Measurements from ENCODE around the gene CPT1A. TPM values are rescaled to one million over a fixed set of nuclear protein-coding genes. Genes with fewer than 3 reads are reported as not detected.
A peak's percentile ranks its signal among the peaks of the same experiment; 100 is the strongest.

Gene CPT1A
- total and polyA plus RNA-seq, 5 experiments from 2014 or later = 3.1 to 34.4 (median 4.7) TPM

- Mint-ChIP-seq H3K27me3 (no peaks in the 10 kb centered on the region), H3K36me3 (no peaks in the 10 kb centered on the region), H3K27ac (peak overlapping the region; percentile 80 to 97 (median 94)), H3K4me1 (peaks cover 29 to 69% (median 58%) of the 10 kb centered on the region in 4 donors), H3K9me3 (no peaks in the 10 kb centered on the region), H3K4me3 (peak overlapping the region; percentile 83 to 95 (median 89))
- ATAC-seq = no peak
- peak in 1 of 10 donors; percentile 16 for DNase-seq
- POLR2A ChIA-PET = interaction anchor here (0.6 to 3.0 kb wide), 5 partner anchors 10 to 20 kb away, joined by 3 to 20 read pairs (median 7); no protein-coding TSS in a partner anchor
Observed at GRCh38 chr11:68838572-68838964, 3.1 kb downstream of the CPT1A start.

- ATAC-seq (no peak), DNase-seq (no peak)
- Mint-ChIP-seq H3K27ac (peak overlapping the region; percentile 62 to 97 (median 92)), H3K4me3 (peak overlapping the region; percentile 28 to 90 (median 76)), H3K27me3 (no peaks in the 10 kb centered on the region), H3K36me3 (no peaks in the 10 kb centered on the region), H3K9me3 (no peaks in the 10 kb centered on the region), H3K4me1 (peaks cover 27 to 69% (median 57%) of the 10 kb centered on the region in 4 donors)
- POLR2A ChIA-PET = interaction anchor here (0.9 to 3.0 kb wide), 5 partner anchors 9 to 20 kb away, joined by 3 to 20 read pairs (median 7); no protein-coding TSS in a partner anchor
Observed at GRCh38 chr11:68837583-68838571, 3.8 kb downstream of the CPT1A start.

GRCh38 chr11:68835749-68836148 is 6.0 kb downstream of the CPT1A start:
- POLR2A ChIA-PET = interaction anchor here (1.1 kb wide), 1 partner anchor 56 kb away, joined by 5 read pairs; no protein-coding TSS in a partner anchor
- peak overlapping the region in 6 of 10 donors; percentile 51 to 94 (median 71) for H3K27ac Mint-ChIP-seq

GRCh38 chr11:68835328-68835727 is 6.4 kb downstream of the CPT1A start:
- peaks cover 33 to 78% (median 60%) of the 10 kb centered on the region in 4 donors for H3K4me1 Mint-ChIP-seq
- peak overlapping the region in 2 of 10 donors; percentile 30 to 35 for H3K4me3 Mint-ChIP-seq
- ATAC-seq = no peak
- H3K36me3 Mint-ChIP-seq = peaks cover 0 to 8% (median 3%) of the 10 kb centered on the region in 3 donors
- H3K9me3 Mint-ChIP-seq = no peaks in the 10 kb centered on the region
- H3K27ac Mint-ChIP-seq = peak overlapping the region in 6 of 10 donors; percentile 15 to 75 (median 70)
- POLR2A ChIA-PET = interaction anchor here (1.2 kb wide), 1 partner anchor 9 kb away, joined by 4 read pairs; no protein-coding TSS in a partner anchor
- no peaks in the 10 kb centered on the region for H3K27me3 Mint-ChIP-seq
- DNase-seq = no peak

More at GRCh38 chr11:68835749-68836148, 6.0 kb downstream of the CPT1A start:
- H3K9me3 Mint-ChIP-seq = no peaks in the 10 kb centered on the region
- DNase-seq = no peak
- no peak for ATAC-seq
- no peaks in the 10 kb centered on the region for H3K27me3 Mint-ChIP-seq
- peaks cover 30 to 76% (median 57%) of the 10 kb centered on the region in 4 donors for H3K4me1 Mint-ChIP-seq
- H3K4me3 Mint-ChIP-seq = peak overlapping the region in 1 of 10 donors; percentile 59
- H3K36me3 Mint-ChIP-seq = peaks cover 0 to 4% (median 0%) of the 10 kb centered on the region in 3 donors

GRCh38 chr11:68832476-68833181 is 9.1 kb downstream of the CPT1A start:
- peaks cover 0 to 15% (median 3%) of the 10 kb centered on the region in 3 donors for H3K36me3 Mint-ChIP-seq
- POLR2A ChIA-PET = interaction anchor here (1.4 kb wide), 1 partner anchor 10 kb away, joined by 4 read pairs; no protein-coding TSS in a partner anchor
- no peaks in the 10 kb centered on the region for H3K27me3 Mint-ChIP-seq
- no peak overlapping the region for H3K4me3 Mint-ChIP-seq
- DNase-seq = no peak
- H3K4me1 Mint-ChIP-seq = peaks cover 34 to 77% (median 64%) of the 10 kb centered on the region in 4 donors
- no peak for ATAC-seq
- no peaks in the 10 kb centered on the region for H3K9me3 Mint-ChIP-seq
- H3K27ac Mint-ChIP-seq = peak overlapping the region in 2 of 10 donors; percentile 32 to 52

- no peaks in the 10 kb centered on the region for H3K27me3 Mint-ChIP-seq
- POLR2A ChIA-PET = interaction anchor here (9.7 kb wide), 1 partner anchor 12 kb away, joined by 72 read pairs; the partner anchor contains the start of gene CPT1A
- peaks cover 29 to 77% (median 60%) of the 10 kb centered on the region in 4 donors for H3K4me1 Mint-ChIP-seq
- ATAC-seq = no peak
- no peak for DNase-seq
- H3K27ac Mint-ChIP-seq = peak overlapping the region in 6 of 10 donors; percentile 21 to 74 (median 52)
- peaks cover 0 to 15% (median 3%) of the 10 kb centered on the region in 3 donors for H3K36me3 Mint-ChIP-seq
- no peak overlapping the region for H3K4me3 Mint-ChIP-seq
- no peaks in the 10 kb centered on the region for H3K9me3 Mint-ChIP-seq
Observed at GRCh38 chr11:68831124-68831523, 10.6 kb downstream of the CPT1A start.

GRCh38 chr11:68829581-68829980 is 12.1 kb downstream of the CPT1A start:
- Mint-ChIP-seq H3K9me3 (no peaks in the 10 kb centered on the region), H3K4me1 (peaks cover 31 to 78% (median 62%) of the 10 kb centered on the region in 4 donors), H3K27ac (peak overlapping the region in 5 of 10 donors; percentile 40 to 86 (median 61)), H3K27me3 (no peaks in the 10 kb centered on the region), H3K36me3 (peaks cover 0 to 15% (median 3%) of the 10 kb centered on the region in 3 donors), H3K4me3 (peak overlapping the region in 2 of 10 donors; percentile 43 to 58)
- no peak for ATAC-seq
- POLR2A ChIA-PET = interaction anchor here (3.0 to 9.7 kb wide), 2 partner anchors 9 to 13 kb away, joined by 14 to 72 read pairs; partner anchors contain the start of gene CPT1A
- no peak for DNase-seq

GRCh38 chr11:68828957-68829356 is 12.8 kb downstream of the CPT1A start:
- POLR2A ChIA-PET = interaction anchor here (1.6 to 9.7 kb wide), 4 partner anchors 8 to 14 kb away, joined by 4 to 72 read pairs (median 10); partner anchors contain the start of gene CPT1A
- H3K4me1 Mint-ChIP-seq = peaks cover 31 to 75% (median 61%) of the 10 kb centered on the region in 4 donors

GRCh38 chr11:68828155-68828931 is 13.4 kb downstream of the CPT1A start:
- peaks cover 0 to 15% (median 3%) of the 10 kb centered on the region in 3 donors for H3K36me3 Mint-ChIP-seq
- no peaks in the 10 kb centered on the region for H3K27me3 Mint-ChIP-seq
- peak overlapping the region in 8 of 10 donors; percentile 52 to 86 (median 78) for H3K27ac Mint-ChIP-seq
- H3K4me1 Mint-ChIP-seq = peaks cover 31 to 73% (median 60%) of the 10 kb centered on the region in 4 donors
- POLR2A ChIA-PET = interaction anchor here (0.8 to 9.7 kb wide), 5 partner anchors 9 to 15 kb away, joined by 3 to 72 read pairs (median 6); partner anchors contain the start of gene CPT1A
- ATAC-seq = peak in 1 of 2 donors; percentile 31
- no peaks in the 10 kb centered on the region for H3K9me3 Mint-ChIP-seq
- peak overlapping the region in 8 of 10 donors; percentile 28 to 70 (median 58) for H3K4me3 Mint-ChIP-seq
- no peak for DNase-seq

More at GRCh38 chr11:68828957-68829356, 12.8 kb downstream of the CPT1A start:
- Mint-ChIP-seq H3K4me3 (peak overlapping the region in 8 of 10 donors; percentile 7 to 70 (median 58)), H3K36me3 (peaks cover 0 to 15% (median 3%) of the 10 kb centered on the region in 3 donors), H3K9me3 (no peaks in the 10 kb centered on the region), H3K27ac (peak overlapping the region in 9 of 10 donors; percentile 52 to 86 (median 70)), H3K27me3 (no peaks in the 10 kb centered on the region)
- no peak for DNase-seq
- ATAC-seq = peak in 1 of 2 donors; percentile 7

GRCh38 chr11:68827733-68828132 is 14.0 kb downstream of the CPT1A start:
- peak overlapping the region in 6 of 10 donors; percentile 20 to 48 (median 44) for H3K4me3 Mint-ChIP-seq
- no peaks in the 10 kb centered on the region for H3K9me3 Mint-ChIP-seq
- DNase-seq (no peak), ATAC-seq (peak in 1 of 2 donors; percentile 12)
- H3K36me3 Mint-ChIP-seq = peaks cover 0 to 15% (median 3%) of the 10 kb centered on the region in 3 donors
- peaks cover 30 to 73% (median 58%) of the 10 kb centered on the region in 4 donors for H3K4me1 Mint-ChIP-seq
- peak overlapping the region; percentile 12 to 85 (median 75) for H3K27ac Mint-ChIP-seq
- POLR2A ChIA-PET = interaction anchor here (0.7 to 9.7 kb wide), 6 partner anchors 9 to 27 kb away, joined by 3 to 72 read pairs (median 6); partner anchors contain the start of gene CPT1A
- H3K27me3 Mint-ChIP-seq = no peaks in the 10 kb centered on the region

GRCh38 chr11:68826726-68827125 is 15.0 kb downstream of the CPT1A start:
- Mint-ChIP-seq H3K27ac (peak overlapping the region in 5 of 10 donors; percentile 1 to 72 (median 35)), H3K36me3 (peaks cover 0 to 15% (median 3%) of the 10 kb centered on the region in 3 donors), H3K4me1 (peaks cover 29 to 72% (median 57%) of the 10 kb centered on the region in 4 donors), H3K4me3 (peak overlapping the region in 1 of 10 donors; percentile 58), H3K9me3 (no peaks in the 10 kb centered on the region), H3K27me3 (no peaks in the 10 kb centered on the region)
- ATAC-seq = no peak
- no peak for DNase-seq
- POLR2A ChIA-PET = interaction anchor here (1.3 to 9.7 kb wide), 2 partner anchors 12 to 16 kb away, joined by 7 to 72 read pairs; partner anchors contain the start of gene CPT1A
